Pancreas (tissue), 10 donors: ENCODE results near the gene BCAN. TPM values are rescaled to one million over a fixed set of nuclear protein-coding genes. Genes with fewer than 3 reads are reported as not detected.

Source experiments
- ATAC-seq, 4 donors: fragments of 200-7000 bp; cut with Tn5 transposase; one replicate each; pipeline versions ENCODE4 v1.8.0 to v1.9.1; 2020; ENCODE audit warnings: mild to moderate bottlenecking in 4 of 4, moderate library complexity in 4 of 4
- DNase-seq, 6 donors: peaks; one replicate each; pipeline ENCODE4 v3.0.0-alpha.2; 2020
- FAIRE-seq: peaks from 2 replicates; lab custom pipeline; 2012; peaks lifted over from hg19 to GRCh38; lab: Jason Lieb, UNC
- H3K27ac ChIP-seq, 4 donors: fragments of 200-600 bp; sonication (generic); 1 replicate in 3 of 4; 2 replicates in 1 of 4; pipeline versions ENCODE4 v1.5.0 to v1.8.0; 2020
- H3K27me3 ChIP-seq, 4 donors: fragments of 200-600 bp; one replicate each; pipeline ENCODE4 v1.8.0; 2021
- H3K36me3 ChIP-seq, 3 donors: fragments of 200-600 bp; sonication (generic) in 1 of 3; one replicate each; pipeline versions ENCODE4 v1.5.0 to v1.8.0; 2020 to 2021
- H3K4me1 ChIP-seq, 3 donors: fragments of 200-600 bp; one replicate each; pipeline ENCODE4 v1.8.0; 2021
- H3K4me3 ChIP-seq, 4 donors: fragments of 200-600 bp; sonication (generic) in 2 of 4; one replicate each; pipeline versions ENCODE4 v1.5.0 to v1.8.0; 2020 to 2021
- H3K9me3 ChIP-seq, 4 donors: fragments of 200-600 bp; one replicate each; pipeline ENCODE4 v1.8.0; 2021
- WGBS, 2 donors: extraction: QIAGEN DNeasy Blood & Tissue Kit; methylation state at CpG; one replicate each; pipeline ENCODE4 v1.1.7; 2013; 5-methylcytosine and 5-hydroxymethylcytosine counted together
- intact Hi-C, 3 donors: fragments of 100-400 bp; cut with DNase I; formaldehyde crosslinking; loops; one replicate each; pipeline versions ENCODE4 v1.11.1 to v1.14.2; 2022
- polyA plus RNA-seq, 2 donors: library from polyadenylated mRNA; stranded (reverse); fragments of 200-250 nt; gene quantifications; one replicate each; pipeline ENCODE4 v1.2.3, GENCODE V29; 2013
- total RNA-seq, 6 donors: library from RNA; stranded (reverse); fragmentation: NEBNext Ultra II Directional in 4 of 6; extraction: Animal tissue kit (Norgen Biotek cat#: 25700) in 4 of 6; gene quantifications; one replicate each; pipeline versions ENCODE4 v1.2.1 to v1.2.4, GENCODE V29; 2021 to 2023
- TF ChIP-seq, protein P1 (sequence below), 4 donors: fragments of 200-600 bp; sonication (generic) in 3 of 4; IDR thresholded peaks; one replicate each; pipeline versions ENCODE4 v1.5.0 to v1.8.0; 2021; ENCODE audit warnings: antibody characterized with exemption in 4 of 4
- donor health status: healthy with polysubstance abuse.
- donor health status: DM: no; HTN: no; CAD: no; lungs with moderate emphysema.
- donor health status: DM: no; HTN: no; CAD: no.
- donor health status: control.
- donor health status: control.
- donor health status: Bipolar disorder and iron deficiency.
- donor health status: DM: yes; HTN: yes; CAD: no.
- donor health status: DM: no; HTN: no; CAD: no.
- donor health status: DM: no; HTN: no; CAD: no.
- donor health status: DM: yes; HTN: yes; CAD: no.

BCAN gene
- total and polyA plus RNA-seq, 8 donors = 0.12 TPM; not detected in 7

DNA sequence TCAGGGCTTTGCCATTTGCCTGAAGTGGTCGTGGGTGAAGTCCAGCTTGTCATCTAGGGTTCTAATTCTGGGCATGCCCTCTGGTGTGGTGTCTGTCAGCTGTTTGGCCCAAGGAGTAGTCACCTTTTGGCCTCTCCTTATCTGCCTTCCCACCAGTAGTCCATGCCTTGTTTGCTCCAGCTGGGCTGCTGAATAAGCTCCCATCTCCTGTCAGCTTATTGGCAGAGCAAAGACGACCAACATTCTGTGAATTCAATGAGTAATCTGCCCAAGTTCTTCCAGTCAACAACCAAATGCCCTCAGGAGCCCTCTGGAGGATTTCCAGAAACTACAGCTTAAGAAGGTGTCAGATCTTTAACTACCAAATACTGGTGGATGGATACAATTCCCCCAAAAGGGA lies 7.0 kb downstream of the BCAN start:
- Histone ChIP-seq H3K27ac (no peak overlapping the region), H3K4me1 (no peaks in the 10 kb centered on the region), H3K4me3 (no peak overlapping the region), H3K36me3 (no peaks in the 10 kb centered on the region), H3K27me3 (peaks cover 0 to 7% (median 3%) of the 10 kb centered on the region in 4 donors), H3K9me3 (no peaks in the 10 kb centered on the region)
- intact Hi-C loops = no loop called here
- peak in 2 of 6 donors; percentile 54 to 70 for DNase-seq
- TF ChIP-seq, protein P1, sequence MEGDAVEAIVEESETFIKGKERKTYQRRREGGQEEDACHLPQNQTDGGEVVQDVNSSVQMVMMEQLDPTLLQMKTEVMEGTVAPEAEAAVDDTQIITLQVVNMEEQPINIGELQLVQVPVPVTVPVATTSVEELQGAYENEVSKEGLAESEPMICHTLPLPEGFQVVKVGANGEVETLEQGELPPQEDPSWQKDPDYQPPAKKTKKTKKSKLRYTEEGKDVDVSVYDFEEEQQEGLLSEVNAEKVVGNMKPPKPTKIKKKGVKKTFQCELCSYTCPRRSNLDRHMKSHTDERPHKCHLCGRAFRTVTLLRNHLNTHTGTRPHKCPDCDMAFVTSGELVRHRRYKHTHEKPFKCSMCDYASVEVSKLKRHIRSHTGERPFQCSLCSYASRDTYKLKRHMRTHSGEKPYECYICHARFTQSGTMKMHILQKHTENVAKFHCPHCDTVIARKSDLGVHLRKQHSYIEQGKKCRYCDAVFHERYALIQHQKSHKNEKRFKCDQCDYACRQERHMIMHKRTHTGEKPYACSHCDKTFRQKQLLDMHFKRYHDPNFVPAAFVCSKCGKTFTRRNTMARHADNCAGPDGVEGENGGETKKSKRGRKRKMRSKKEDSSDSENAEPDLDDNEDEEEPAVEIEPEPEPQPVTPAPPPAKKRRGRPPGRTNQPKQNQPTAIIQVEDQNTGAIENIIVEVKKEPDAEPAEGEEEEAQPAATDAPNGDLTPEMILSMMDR (IDR thresholded peaks at IDR 0.05) = no peak
- WGBS, 2 donors = 9 to 14% methylated on average over 2 of the region's 2 CpGs
- FAIRE-seq = no peak
- peak; percentile 50 to 89 (median 74) for ATAC-seq

DNA sequence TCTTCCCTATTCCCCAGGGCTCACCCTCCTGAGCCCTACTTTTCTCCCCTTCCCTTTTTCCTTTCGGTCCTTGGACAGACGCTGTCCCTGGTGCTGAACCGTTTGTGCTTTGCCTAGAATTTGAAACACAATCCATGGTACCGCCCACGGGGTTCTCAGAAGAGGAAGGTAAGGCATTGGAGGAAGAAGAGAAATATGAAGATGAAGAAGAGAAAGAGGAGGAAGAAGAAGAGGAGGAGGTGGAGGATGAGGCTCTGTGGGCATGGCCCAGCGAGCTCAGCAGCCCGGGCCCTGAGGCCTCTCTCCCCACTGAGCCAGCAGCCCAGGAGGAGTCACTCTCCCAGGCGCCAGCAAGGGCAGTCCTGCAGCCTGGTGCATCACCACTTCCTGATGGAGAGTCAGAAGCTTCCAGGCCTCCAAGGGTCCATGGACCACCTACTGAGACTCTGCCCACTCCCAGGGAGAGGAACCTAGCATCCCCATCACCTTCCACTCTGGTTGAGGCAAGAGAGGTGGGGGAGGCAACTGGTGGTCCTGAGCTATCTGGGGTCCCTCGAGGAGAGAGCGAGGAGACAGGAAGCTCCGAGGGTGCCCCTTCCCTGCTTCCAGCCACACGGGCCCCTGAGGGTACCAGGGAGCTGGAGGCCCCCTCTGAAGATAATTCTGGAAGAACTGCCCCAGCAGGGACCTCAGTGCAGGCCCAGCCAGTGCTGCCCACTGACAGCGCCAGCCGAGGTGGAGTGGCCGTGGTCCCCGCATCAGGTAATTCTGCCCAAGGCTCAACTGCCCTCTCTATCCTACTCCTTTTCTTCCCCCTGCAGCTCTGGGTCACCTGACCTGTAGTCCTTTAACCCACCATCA lies 10.4 kb downstream of the BCAN start:
- Histone ChIP-seq H3K4me1 (peaks cover 0 to 4% (median 4%) of the 10 kb centered on the region in 3 donors), H3K4me3 (no peak overlapping the region), H3K27me3 (peaks cover 0 to 6% (median 0%) of the 10 kb centered on the region in 4 donors), H3K9me3 (no peaks in the 10 kb centered on the region), H3K27ac (no peak overlapping the region), H3K36me3 (no peaks in the 10 kb centered on the region)
- peak in 3 of 4 donors; percentile 34 to 74 (median 57) for ATAC-seq
- DNase-seq = peak in 1 of 6 donors; percentile 61
- no peak for FAIRE-seq
- intact Hi-C loops = no loop called here
- TF ChIP-seq, protein P1 (IDR thresholded peaks at IDR 0.05) = no peak
- WGBS, 2 donors = 42 to 46% methylated on average over 16 of the region's 16 CpGs

DNA sequence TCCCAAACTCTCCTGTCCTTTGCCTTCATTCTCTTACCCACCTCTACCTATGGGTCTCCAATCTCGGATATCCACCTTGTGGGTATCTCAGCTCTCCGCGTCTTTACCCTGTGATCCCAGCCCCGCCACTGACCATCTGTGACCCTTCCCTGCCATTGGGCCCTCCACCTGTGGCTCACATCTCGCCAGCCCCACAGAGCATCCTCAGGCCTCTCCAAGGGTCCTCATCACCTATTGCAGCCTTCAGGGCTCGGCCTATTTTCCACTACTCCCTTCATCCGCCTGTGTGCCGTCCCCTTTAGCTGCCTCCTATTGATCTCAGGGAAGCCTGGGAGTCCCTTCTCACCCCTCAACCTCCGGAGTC lies 11.1 kb downstream of the BCAN start:
- ATAC-seq = no peak
- no peak for FAIRE-seq
- TF ChIP-seq, protein P1 (IDR thresholded peaks at IDR 0.05) = no peak
- intact Hi-C loops = no loop called here
- H3K4me1 ChIP-seq = peaks cover 0 to 8% (median 4%) of the 10 kb centered on the region in 3 donors
- DNase-seq = no peak
- no peak overlapping the region for H3K27ac ChIP-seq
- H3K4me3 ChIP-seq = no peak overlapping the region
- no peaks in the 10 kb centered on the region for H3K9me3 ChIP-seq
- peaks cover 0 to 6% (median 0%) of the 10 kb centered on the region in 4 donors for H3K27me3 ChIP-seq
- no peaks in the 10 kb centered on the region for H3K36me3 ChIP-seq
- WGBS, 2 donors = 67 to 81% methylated on average over 8 to 9 of the region's 9 CpGs

DNA sequence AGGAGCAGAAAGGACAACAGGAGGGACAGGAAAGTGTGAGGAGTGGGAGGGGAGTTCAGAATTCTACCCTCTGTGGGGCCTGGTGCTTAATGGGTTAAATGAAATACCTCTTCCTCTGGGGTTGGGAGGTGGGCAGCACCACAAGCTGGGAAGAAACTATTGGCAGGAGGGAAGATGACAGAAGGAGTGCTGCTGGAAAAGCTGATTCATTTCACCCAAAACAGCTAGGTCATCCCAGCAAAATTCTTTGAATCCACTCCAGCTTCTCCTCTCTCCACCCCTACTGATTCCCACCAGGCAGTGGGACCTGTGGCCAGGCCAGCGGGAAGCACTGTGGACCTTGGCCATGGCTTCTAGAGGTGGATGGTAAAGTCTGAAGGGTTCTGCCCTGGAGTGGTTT lies 12.8 kb downstream of the BCAN start:
- no peaks in the 10 kb centered on the region for H3K36me3 ChIP-seq
- peaks cover 4 to 11% (median 8%) of the 10 kb centered on the region in 3 donors for H3K4me1 ChIP-seq
- no peaks in the 10 kb centered on the region for H3K9me3 ChIP-seq
- 57 to 61% methylated on average over 1 of the region's 1 CpG for WGBS, 2 donors
- no peak overlapping the region for H3K4me3 ChIP-seq
- ATAC-seq = no peak
- no peak for FAIRE-seq
- intact Hi-C loops = loop anchor here in 1 of 3 donors (5.0 kb wide), 1 partner anchor 32 kb away; no protein-coding TSS in a partner anchor
- H3K27ac ChIP-seq = no peak overlapping the region
- TF ChIP-seq, protein P1 (IDR thresholded peaks at IDR 0.05) = no peak
- H3K27me3 ChIP-seq = peaks cover 0 to 6% (median 0%) of the 10 kb centered on the region in 4 donors
- DNase-seq = no peak
